ENCODE results near the gene NTHL1.

Gene NTHL1

DNA sequence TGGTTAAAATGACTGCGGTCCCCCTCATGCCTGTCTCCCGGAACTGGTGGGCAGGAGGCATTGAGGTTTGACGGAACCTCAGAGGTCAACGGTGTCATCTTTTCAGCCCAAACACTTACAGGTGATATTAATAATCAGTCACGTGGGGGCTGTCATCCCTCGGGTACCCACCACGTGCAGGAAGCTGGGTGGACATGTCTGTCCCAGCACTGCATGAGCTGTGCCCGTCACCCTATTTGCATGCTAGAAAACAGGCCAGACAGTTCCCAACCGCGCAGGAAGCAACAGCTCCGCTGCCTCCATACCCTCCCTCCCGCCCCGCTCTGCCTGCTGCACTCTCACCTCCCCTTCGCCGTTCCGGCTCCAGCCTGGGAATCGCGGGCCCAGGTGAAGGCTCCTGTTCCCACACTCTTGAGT lies 56.5 kb downstream of the NTHL1 start:
- no peak for DNase-seq

DNA sequence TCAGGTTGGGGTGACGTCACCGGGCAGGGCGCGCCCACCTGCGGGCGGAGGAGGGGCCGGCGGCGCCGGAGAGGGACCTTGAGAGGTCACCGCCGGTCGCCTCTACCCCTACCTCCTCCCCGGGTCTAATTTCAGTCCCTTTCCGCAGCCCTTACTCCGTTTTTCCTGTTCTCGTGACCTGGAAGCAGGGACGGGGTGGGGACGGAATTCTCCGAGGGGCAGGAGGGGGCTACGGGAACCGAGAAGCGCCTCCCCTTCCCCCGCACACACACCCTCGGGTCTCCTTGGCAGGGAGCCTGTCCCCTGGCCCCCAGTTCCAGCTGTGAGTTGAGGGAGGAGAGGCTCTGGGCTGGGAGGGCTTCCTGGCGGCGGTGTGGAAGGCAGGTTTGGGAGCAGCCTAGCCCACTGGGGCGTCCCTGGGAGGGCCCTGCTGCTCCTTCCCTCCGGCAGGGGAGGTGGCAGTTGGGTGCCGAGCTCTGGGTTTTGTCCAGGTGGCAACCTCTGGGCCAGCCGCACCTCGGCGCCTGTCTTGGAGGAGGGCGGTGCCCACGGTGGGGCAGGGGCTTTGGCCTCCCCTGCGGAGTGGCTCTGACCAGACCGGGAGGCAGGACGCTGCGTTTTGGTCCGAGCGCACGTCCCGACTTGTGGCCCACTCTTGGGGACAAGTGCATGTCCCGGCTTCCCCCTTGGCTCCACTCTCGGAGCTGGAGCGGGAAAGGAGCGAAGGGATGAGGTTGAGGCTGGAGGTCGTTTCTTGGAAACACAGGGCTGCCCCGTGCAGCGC lies 57.1 kb downstream of the NTHL1 start:
- DNase-seq, result no peak

DNA sequence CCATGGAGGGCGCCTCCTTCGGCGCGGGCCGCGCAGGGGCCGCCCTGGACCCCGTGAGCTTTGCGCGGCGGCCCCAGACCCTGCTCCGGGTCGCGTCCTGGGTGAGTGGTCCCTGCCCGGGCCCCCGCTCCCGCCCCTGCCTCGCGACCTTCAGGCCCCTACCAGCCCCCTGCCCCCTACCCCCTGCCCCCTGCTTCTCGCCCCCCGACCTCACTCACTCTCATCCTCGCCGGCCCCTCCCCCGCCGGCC lies 57.6 kb downstream of the NTHL1 start:
- no peak for DNase-seq
